ENCODE results near the gene FBXW8. TPM values are rescaled to one million over a fixed set of nuclear protein-coding genes. Genes with fewer than 3 reads are reported as not detected.

FBXW8 gene
- total RNA-seq, 2 experiments from 2014 or later, result 12.0 to 14.1 TPM

DNA sequence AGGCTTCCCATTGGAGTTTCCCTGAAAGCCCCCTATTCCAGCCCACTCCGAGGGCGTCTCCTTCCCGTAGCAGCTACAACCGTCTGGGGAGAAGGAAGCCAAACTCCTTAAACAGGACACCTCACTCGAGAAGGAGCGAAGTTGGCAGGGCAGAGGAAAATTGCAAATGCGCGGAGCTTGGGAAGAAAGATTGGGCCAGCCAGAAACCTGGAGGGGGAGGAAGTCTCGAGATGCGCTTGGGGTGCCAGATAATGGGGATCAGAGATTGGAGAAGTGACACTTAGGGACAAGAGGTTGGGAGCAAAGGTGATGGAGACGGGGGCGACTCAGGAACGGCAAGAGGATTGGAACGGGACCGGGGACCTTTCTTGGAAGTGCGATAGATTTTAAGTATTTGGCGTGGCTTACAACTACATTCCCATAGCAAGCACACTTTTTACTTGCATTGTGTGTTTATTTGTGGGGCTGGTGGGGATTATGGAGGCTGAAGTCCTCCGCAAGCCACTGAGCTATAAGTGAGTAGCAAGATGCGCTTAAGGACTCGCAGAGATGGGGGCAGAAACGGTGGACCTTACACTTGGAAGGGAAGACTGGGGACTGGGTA, 30.4 kb upstream of the FBXW8 start:
- POLR2A ChIA-PET, result interaction anchor here (0.6 to 0.8 kb wide), 2 partner anchors 32 to 62 kb away, joined by 3 read pairs; no protein-coding TSS in a partner anchor
- Mint-ChIP-seq H3K27ac (no peak overlapping the region), H3K36me3 (no peaks in the 10 kb centered on the region), H3K4me3 (peak overlapping the region; percentile 84), H3K4me1 (peaks cover 28% of the 10 kb centered on the region), H3K27me3 (peaks cover 89% of the 10 kb centered on the region), H3K9me3 (no peaks in the 10 kb centered on the region)
- no peak for DNase-seq
- no peak for ATAC-seq (ENCODE audit: low read depth)

DNA sequence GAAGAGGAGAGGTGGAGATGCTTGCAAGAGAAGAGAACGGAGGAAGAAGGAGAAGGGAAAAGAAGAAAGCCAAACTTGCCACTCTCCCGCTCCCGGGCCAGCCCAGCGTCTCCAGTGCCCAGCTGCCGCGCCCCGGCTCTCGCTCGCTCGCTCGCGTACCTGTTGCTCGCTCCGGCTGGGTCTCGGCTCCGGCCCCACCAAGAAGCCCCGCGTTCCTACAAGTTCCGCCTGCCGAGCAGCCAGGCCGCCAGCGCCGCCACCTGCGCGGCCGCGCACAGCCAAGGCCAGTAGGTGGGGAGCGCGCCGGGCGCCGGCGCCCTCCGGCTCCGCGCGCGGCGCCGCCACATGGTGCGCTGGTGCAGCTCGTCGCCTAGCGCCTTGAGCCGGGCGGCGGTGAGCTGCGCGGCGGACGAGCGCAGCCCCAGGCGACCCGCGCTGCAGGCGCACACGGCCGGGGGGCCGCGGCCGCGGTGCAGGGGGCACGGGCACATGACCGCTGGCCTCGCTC, 29.9 kb upstream of the FBXW8 start:
- H3K4me1 Mint-ChIP-seq, result peaks cover 28% of the 10 kb centered on the region
- H3K9me3 Mint-ChIP-seq, result no peaks in the 10 kb centered on the region
- no peak overlapping the region for H3K27ac Mint-ChIP-seq
- no peaks in the 10 kb centered on the region for H3K36me3 Mint-ChIP-seq
- peaks cover 88% of the 10 kb centered on the region for H3K27me3 Mint-ChIP-seq
- DNase-seq, result peak; percentile 73
- H3K4me3 Mint-ChIP-seq, result peak overlapping the region; percentile 84
- peak; percentile 85 for ATAC-seq (ENCODE audit: low read depth)
- POLR2A ChIA-PET, result interaction anchor here (0.5 kb wide), 1 partner anchor 23 kb away, joined by 4 read pairs; no protein-coding TSS in a partner anchor

DNA sequence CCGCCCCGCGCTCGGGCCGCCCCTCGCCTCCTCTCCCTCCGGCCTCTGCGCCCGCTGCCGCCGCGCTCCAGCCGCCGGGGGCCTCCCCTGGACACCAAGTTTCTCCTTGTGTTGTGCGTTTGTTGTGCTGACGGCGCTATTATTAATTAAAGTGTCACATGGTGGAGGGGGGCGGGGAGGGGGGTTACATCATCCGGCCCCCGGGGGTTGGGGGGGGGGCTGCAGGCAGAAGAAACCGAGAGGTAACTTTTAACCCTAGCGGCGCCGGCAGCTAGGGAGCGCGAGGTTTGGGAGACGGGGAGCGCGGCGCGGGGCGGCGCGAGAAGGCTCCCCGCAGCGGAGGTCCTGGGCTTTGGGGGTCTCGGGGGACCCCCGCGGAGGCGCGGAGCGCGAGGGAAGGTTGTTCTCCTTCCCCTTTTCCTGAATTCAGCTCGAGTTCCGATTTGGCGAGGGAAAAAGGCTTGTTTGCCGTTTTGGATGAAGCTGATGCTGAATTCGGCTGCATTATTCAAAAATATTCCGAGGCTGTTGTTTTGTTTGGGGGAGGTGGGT, 29.3 kb upstream of the FBXW8 start, which contains the start of gene HRK:
HRK (minus strand) TSS at position 117 of the 552 bp plus-strand sequence. CDS start 134 bp downstream, outside the sequence.
- H3K9me3 Mint-ChIP-seq, result no peaks in the 10 kb centered on the region
- H3K27me3 Mint-ChIP-seq, result peaks cover 84% of the 10 kb centered on the region
- H3K4me1 Mint-ChIP-seq, result peaks cover 28% of the 10 kb centered on the region
- POLR2A ChIA-PET, result interaction anchor here (0.5 kb wide), 1 partner anchor 24 kb away, joined by 4 read pairs; no protein-coding TSS in a partner anchor
- no peak for DNase-seq
- no peaks in the 10 kb centered on the region for H3K36me3 Mint-ChIP-seq
- peak within 1 kb of the TSS; percentile 84 for H3K4me3 Mint-ChIP-seq
- ATAC-seq (ENCODE audit: low read depth), result no peak
- H3K27ac Mint-ChIP-seq, result no peak within 1 kb of the TSS

DNA sequence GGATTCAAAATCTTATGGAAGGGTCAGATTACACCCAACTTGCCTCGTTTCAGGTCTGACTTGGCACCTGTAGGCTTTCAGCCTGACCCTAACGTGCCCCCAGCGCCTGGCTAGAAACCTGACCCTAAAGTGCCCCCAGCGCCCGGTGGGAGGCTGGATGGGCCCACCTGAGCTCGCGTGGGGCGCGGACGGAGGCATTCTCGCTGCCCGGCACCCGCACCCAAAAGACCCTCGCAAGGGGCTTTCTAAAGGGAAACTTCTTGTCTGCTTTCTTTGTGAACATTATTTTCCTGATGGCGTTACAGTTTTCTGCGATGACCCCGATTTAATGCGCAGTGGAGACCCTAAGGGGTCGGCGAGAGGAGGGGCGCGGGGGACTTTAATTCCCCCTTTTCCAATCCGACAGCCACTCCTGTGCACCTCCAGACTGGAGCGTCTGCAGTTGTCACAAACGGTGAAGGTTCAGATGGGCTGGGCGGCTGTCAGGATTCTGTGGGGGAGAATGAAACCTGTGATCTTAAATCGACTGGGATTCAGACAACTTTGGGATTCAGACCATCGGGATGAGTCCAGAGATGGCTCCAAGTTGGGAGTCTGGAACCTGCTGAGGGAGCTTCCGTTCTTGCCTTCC, 28.8 kb upstream of the FBXW8 start:
- peaks cover 78% of the 10 kb centered on the region for H3K27me3 Mint-ChIP-seq

DNA sequence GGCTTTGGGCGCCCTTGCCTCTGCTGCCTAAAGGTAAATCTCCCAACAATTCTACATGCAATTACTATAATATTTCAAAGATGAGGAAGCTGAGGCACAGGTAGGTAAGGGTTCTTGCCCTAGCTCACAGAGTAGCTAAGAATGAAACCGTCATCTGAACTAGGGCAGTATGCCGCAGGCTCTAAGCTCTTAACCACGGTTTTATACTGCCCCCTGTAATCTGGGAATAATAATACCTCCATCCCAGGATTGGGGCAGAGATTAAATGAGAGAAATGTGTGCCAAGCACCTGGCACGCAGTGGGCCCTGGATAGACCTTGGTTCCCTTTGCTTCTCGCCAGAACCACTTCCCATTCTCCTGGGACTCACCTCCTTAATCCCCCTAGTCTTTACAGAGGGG, 28.0 kb upstream of the FBXW8 start:
- POLR2A ChIA-PET, result interaction anchor here (0.9 kb wide), 1 partner anchor 28 kb away, joined by 3 read pairs; the partner anchor contains the start of gene FBXW8
- no peak for ATAC-seq (ENCODE audit: low read depth)

More for the DNA sequence above, 28.8 kb upstream of the FBXW8 start:
- DNase-seq (no peak), ATAC-seq (ENCODE audit: low read depth) (no peak)
- H3K9me3 Mint-ChIP-seq, result no peaks in the 10 kb centered on the region
- H3K36me3 Mint-ChIP-seq, result no peaks in the 10 kb centered on the region
- H3K27ac Mint-ChIP-seq, result no peak overlapping the region
- POLR2A ChIA-PET, result interaction anchor here (0.9 kb wide), 1 partner anchor 29 kb away, joined by 3 read pairs; the partner anchor contains the start of gene FBXW8
- H3K4me1 Mint-ChIP-seq, result peaks cover 28% of the 10 kb centered on the region
- H3K4me3 Mint-ChIP-seq, result peak overlapping the region; percentile 63

DNA sequence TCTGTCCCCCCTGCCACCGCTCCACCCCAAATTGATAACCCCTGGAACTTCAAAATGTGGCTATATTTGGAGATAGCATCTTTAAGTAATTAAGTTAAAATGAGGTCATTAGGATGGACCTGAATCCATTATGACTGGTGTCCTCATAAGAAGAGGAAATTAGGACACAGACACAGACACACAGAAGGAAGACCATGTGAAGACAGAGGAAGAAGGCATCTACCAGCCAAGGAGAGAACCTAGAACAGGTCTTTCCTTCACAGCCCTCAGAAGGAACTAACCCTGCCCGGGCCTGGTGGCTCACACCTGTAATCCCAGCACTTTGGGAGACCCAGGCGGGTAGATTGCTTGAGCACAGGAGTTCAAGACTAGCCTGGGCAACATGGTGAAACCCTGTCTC, 25.9 kb upstream of the FBXW8 start:
- no peak for ATAC-seq (ENCODE audit: low read depth)
- Mint-ChIP-seq H3K27me3 (peaks cover 65% of the 10 kb centered on the region), H3K4me3 (no peak overlapping the region), H3K27ac (no peak overlapping the region), H3K9me3 (no peaks in the 10 kb centered on the region), H3K4me1 (peaks cover 17% of the 10 kb centered on the region), H3K36me3 (no peaks in the 10 kb centered on the region)
- DNase-seq, result no peak
- POLR2A ChIA-PET, result no interaction called here

More for the DNA sequence above, 28.0 kb upstream of the FBXW8 start:
- Mint-ChIP-seq H3K4me3 (no peak overlapping the region), H3K27me3 (peaks cover 75% of the 10 kb centered on the region), H3K36me3 (no peaks in the 10 kb centered on the region), H3K9me3 (no peaks in the 10 kb centered on the region), H3K27ac (no peak overlapping the region), H3K4me1 (peaks cover 28% of the 10 kb centered on the region)
- no peak for DNase-seq

DNA sequence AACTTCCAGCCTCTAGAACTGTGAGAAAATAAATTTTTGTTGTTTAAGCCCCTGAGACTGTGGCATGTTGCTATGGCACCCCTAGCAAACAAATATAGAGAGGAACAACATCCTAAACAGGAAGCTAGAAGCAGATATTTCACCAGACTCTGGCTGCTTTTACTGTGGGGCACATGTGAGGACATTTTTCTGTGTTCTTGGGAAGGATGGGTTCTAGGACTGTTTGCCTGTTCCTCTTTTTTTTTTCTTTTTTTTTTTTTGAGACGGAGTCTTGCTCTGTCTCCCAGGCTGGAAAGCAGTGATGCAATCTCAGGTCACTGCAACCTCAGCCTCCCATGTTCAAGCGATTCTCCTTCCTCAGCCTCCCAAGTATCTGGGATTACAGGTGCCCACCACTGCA, 25.3 kb upstream of the FBXW8 start:
- Mint-ChIP-seq H3K36me3 (no peaks in the 10 kb centered on the region), H3K4me1 (peaks cover 11% of the 10 kb centered on the region), H3K4me3 (no peak overlapping the region), H3K27ac (no peak overlapping the region), H3K27me3 (peaks cover 59% of the 10 kb centered on the region), H3K9me3 (no peaks in the 10 kb centered on the region)
- DNase-seq, result no peak
- POLR2A ChIA-PET, result interaction anchor here (0.7 kb wide), 1 partner anchor 52 kb away, joined by 4 read pairs; no protein-coding TSS in a partner anchor
- no peak for ATAC-seq (ENCODE audit: low read depth)

DNA sequence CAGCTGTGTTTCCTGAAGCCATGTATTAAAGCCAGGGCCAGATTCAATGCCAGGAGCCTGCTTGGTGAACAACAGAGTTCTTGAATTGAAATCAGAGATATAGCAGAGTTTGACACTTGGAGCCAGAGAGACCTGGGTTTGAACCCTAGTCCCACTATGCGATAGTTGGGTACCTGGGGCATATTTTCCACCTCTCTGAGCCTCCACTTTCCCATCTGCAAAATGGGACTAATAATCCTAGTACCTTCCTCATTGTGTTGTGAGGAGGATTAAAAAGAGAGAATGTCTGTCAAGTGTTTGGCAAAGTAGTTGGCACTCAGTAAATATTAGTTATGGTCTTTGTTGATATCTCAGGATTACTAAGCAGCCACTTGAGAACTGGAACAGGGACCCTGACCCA, 23.5 kb upstream of the FBXW8 start:
- no peak overlapping the region for H3K4me3 Mint-ChIP-seq
- ATAC-seq (ENCODE audit: low read depth) (no peak), DNase-seq (no peak)
- POLR2A ChIA-PET, result no interaction called here
- peaks cover 49% of the 10 kb centered on the region for H3K27me3 Mint-ChIP-seq
- H3K4me1 Mint-ChIP-seq, result peaks cover 4% of the 10 kb centered on the region
- H3K27ac Mint-ChIP-seq, result no peak overlapping the region
- no peaks in the 10 kb centered on the region for H3K36me3 Mint-ChIP-seq
- no peaks in the 10 kb centered on the region for H3K9me3 Mint-ChIP-seq

DNA sequence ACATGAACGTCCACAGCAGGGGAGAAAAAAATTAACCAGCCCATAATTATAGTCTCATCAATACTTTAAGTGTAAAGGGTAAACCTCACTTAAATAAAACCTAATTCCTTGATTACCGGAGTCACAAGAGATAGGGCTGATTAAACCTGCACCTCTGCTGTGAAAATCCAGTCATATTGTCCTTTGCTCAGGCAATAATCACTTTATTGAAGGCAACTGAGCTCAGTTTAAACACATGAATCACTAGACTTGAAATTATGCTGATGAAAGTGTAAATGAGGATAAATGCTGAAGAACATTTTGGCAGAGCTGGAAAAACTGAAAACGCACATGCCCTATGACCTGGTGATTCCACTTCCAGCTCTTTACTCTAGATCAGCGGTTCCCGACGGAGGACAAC, 22.9 kb upstream of the FBXW8 start:
- Mint-ChIP-seq H3K4me1 (peaks cover 2% of the 10 kb centered on the region), H3K4me3 (no peak overlapping the region), H3K9me3 (no peaks in the 10 kb centered on the region), H3K36me3 (no peaks in the 10 kb centered on the region), H3K27ac (no peak overlapping the region), H3K27me3 (peaks cover 44% of the 10 kb centered on the region)
- ATAC-seq (ENCODE audit: low read depth) (no peak), DNase-seq (no peak)
- POLR2A ChIA-PET, result no interaction called here

DNA sequence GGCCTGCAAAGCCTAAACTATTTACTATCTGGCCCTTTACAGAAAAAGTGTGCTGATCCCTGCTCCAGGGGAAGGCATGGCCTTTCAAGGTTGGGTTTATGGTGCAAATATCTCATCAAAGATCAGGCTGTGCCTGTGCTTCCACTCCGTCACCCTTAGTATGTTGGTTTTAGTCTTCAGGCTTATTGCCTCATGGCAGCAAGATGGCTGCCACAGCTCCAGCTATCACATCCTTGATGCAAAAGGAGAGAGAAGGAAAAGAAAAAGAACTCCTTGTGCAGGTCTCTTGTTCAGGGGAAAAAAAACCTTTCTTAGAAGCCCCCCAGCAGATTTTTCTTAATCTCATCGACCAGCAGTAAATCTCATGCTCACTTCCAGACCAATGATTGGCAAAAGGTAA, 20.4 kb upstream of the FBXW8 start:
- Mint-ChIP-seq H3K27ac (no peak overlapping the region), H3K4me3 (no peak overlapping the region)

DNA sequence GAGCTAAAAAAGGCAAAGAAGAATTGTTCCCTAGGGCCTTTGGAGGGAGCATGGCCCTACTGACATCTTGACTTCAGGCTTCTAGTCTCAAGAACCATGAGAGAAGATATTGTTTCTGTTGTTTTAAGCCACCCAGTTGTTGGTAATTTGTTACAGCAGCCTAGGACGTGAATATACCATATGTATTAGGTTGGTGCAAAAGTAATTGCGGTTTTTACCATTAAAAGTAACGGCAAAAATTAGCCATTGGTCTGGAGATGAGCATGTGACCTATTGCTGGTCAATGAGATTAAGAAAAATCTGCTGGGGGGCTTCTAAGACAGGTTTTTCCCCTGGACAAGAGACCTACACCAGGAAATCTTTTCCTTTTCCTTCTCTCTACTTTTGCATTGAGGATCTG, 19.7 kb upstream of the FBXW8 start:
- peaks cover 27% of the 10 kb centered on the region for H3K27me3 Mint-ChIP-seq
- H3K9me3 Mint-ChIP-seq, result no peaks in the 10 kb centered on the region
- ATAC-seq (ENCODE audit: low read depth) (no peak), DNase-seq (no peak)
- POLR2A ChIA-PET, result no interaction called here
- H3K4me1 Mint-ChIP-seq, result peaks cover 2% of the 10 kb centered on the region
- H3K27ac Mint-ChIP-seq, result no peak overlapping the region
- no peak overlapping the region for H3K4me3 Mint-ChIP-seq
- no peaks in the 10 kb centered on the region for H3K36me3 Mint-ChIP-seq

More for the DNA sequence above, 20.4 kb upstream of the FBXW8 start:
- Mint-ChIP-seq H3K4me1 (peaks cover 2% of the 10 kb centered on the region), H3K36me3 (no peaks in the 10 kb centered on the region), H3K9me3 (no peaks in the 10 kb centered on the region), H3K27me3 (peaks cover 30% of the 10 kb centered on the region)
- POLR2A ChIA-PET, result no interaction called here
- DNase-seq, result no peak
- ATAC-seq (ENCODE audit: low read depth), result no peak

DNA sequence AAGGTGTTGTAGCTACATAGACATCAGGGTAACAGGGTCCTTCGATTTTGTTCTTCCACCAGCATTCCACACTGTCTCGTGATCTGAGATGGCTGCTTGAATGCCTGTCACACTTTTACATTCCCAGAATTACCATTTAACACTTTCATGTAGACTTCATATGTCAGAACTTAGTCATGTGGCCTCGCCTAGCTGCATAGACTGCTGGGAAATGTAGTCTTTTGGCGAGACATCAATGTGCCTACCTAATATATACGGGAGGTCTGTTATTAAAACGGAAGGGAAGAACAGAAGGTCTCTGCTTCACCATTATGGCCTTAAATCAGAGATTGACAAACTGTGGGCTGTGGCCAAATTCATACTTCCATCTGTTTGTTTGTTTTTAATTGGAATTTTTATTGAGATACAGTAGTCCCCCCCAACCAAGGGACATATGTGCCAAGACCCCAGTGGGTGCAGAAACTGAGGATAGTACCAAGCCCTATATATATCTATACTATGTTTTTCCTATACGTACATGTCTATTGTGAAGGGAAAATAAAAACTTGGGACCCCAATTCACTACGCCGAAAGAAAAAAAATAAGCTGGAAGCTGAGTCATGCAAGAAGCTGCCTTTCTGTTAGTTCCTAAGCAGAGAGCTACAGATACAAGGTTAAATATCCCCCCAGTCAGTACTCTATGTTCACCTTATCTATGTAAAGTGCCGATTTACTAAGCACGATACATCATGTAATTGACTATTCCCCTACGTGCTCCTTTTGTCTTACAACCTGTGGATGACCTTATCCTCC, 18.2 kb upstream of the FBXW8 start:
- no peaks in the 10 kb centered on the region for H3K9me3 Mint-ChIP-seq
- peaks cover 2% of the 10 kb centered on the region for H3K4me1 Mint-ChIP-seq
- DNase-seq, result no peak
- ATAC-seq (ENCODE audit: low read depth), result no peak
- no peak overlapping the region for H3K4me3 Mint-ChIP-seq
- POLR2A ChIA-PET, result no interaction called here
- no peaks in the 10 kb centered on the region for H3K36me3 Mint-ChIP-seq
- no peak overlapping the region for H3K27ac Mint-ChIP-seq
- H3K27me3 Mint-ChIP-seq, result peaks cover 25% of the 10 kb centered on the region

DNA sequence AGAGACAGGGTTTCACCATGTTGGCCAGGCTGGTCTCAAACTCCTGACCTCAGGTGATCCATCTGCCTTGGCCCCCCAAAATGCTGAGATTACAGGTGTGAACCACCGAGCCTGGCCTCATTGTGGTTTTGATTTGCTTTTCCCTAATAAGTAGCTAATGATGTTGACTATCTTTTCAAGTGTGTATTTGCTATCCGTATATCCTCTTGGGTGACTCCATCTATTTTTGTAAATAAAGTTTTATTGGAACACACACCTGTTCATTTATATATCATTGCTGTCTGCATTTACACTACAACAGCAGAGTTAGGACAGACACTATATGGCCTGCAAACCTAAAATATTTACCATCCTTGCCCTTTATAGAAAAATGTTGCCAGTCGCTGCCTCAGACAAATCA, 15.8 kb upstream of the FBXW8 start:
- Mint-ChIP-seq H3K4me1 (peaks cover 2% of the 10 kb centered on the region), H3K27ac (no peak overlapping the region), H3K27me3 (peaks cover 24% of the 10 kb centered on the region), H3K36me3 (no peaks in the 10 kb centered on the region), H3K9me3 (no peaks in the 10 kb centered on the region), H3K4me3 (no peak overlapping the region)
- DNase-seq (no peak), ATAC-seq (ENCODE audit: low read depth) (no peak)
- POLR2A ChIA-PET, result no interaction called here

All from activated naive CD8-positive, alpha-beta T cell treated with anti-CD3 and anti-CD28 coated beads, Interleukin-2, amount 10 ng/mL, durations not matched to agents 7 days and 5 days (primary cell).